ENCODE results near the gene COLEC11. TPM values are rescaled to one million over a fixed set of nuclear protein-coding genes. Genes with fewer than 3 reads are reported as not detected.

COLEC11 gene
- total and polyA plus RNA-seq, 9 of the 15 experiments (the other 6 are each of a cell fraction or from before 2014, with no cell fraction given): 0.32 to 4.3 (median 1.8) TPM

DNA sequence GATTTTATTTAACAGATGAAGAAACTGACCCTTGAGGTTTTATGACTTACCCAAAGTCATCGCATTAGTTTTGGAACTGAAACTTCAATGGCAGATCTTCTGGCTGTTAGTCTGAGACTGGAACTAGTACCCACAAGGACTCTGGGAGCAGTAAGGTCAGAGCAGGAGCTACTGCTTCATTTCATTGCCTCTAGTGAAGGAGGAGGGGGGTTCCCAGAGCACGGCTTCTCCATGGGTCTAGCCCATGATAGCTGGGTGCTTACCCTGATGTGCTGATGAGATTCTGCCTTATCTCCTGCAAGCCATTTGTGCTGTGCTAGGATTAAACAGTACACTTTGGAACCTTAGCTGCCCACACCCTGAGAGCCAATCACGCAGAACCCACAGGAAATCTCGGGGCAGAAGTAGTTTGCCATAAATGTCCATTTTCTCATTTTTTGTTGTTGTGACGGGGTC lies 31.4 kb upstream of the COLEC11 start (continued):
- TF ChIP-seq FOSL1 (tag; conservative IDR thresholded peaks at IDR 0.05) (no peak), ZNF232 (CRISPR knock-in tag; IDR thresholded peaks at IDR 0.05) (no peak), NCOR1 (IDR thresholded peaks at IDR 0.05) (peak; percentile 44), CBFA2T2 (conservative IDR thresholded peaks at IDR 0.05) (peak; percentile 69), POLR3A (IDR thresholded peaks at IDR 0.05; ENCODE audit: borderline replicate concordance, extremely low read depth, insufficient read depth, insufficient read length) (no peak), MYC (IDR thresholded peaks at IDR 0.05; ENCODE audit: low read depth, low read length) (no peak), MYC (CRISPR knock-in tag; IDR thresholded peaks at IDR 0.05; ENCODE audit: borderline replicate concordance, low read depth) (no peak), ZNF274 (IDR thresholded peaks at IDR 0.05; ENCODE audit: borderline replicate concordance, low read depth, low read length) (no peak), KLF16 (IDR thresholded peaks at IDR 0.05) (no peak), SRSF3 (IDR thresholded peaks at IDR 0.05; ENCODE audit: insufficient read depth, low read length) (no peak), NFATC3 (IDR thresholded peaks at IDR 0.05) (no peak), ELF4 (CRISPR knock-in tag; IDR thresholded peaks at IDR 0.05) (no peak), CREBBP (IDR thresholded peaks at IDR 0.05; ENCODE audit: low read depth, low read length) (no peak), CHCHD3 (CRISPR knock-in tag; IDR thresholded peaks at IDR 0.05) (no peak), ZKSCAN3 (CRISPR knock-in tag; IDR thresholded peaks at IDR 0.05) (peak; percentile 28; the same call in 1 of the 2 replicates), ARNT (IDR thresholded peaks at IDR 0.05) (no peak), ADNP (tag; IDR thresholded peaks at IDR 0.05) (no peak), TCF7L2 (IDR thresholded peaks at IDR 0.05; ENCODE audit: low read depth, low read length) (no peak), ARID1B (IDR thresholded peaks at IDR 0.05) (peak; percentile 79)
- TF ChIP-seq, protein P1, sequence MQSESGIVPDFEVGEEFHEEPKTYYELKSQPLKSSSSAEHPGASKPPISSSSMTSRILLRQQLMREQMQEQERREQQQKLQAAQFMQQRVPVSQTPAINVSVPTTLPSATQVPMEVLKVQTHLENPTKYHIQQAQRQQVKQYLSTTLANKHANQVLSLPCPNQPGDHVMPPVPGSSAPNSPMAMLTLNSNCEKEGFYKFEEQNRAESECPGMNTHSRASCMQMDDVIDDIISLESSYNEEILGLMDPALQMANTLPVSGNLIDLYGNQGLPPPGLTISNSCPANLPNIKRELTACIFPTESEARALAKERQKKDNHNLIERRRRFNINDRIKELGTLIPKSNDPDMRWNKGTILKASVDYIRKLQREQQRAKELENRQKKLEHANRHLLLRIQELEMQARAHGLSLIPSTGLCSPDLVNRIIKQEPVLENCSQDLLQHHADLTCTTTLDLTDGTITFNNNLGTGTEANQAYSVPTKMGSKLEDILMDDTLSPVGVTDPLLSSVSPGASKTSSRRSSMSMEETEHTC (IDR thresholded peaks at IDR 0.05): no peak
- TF ChIP-seq, protein P2, sequence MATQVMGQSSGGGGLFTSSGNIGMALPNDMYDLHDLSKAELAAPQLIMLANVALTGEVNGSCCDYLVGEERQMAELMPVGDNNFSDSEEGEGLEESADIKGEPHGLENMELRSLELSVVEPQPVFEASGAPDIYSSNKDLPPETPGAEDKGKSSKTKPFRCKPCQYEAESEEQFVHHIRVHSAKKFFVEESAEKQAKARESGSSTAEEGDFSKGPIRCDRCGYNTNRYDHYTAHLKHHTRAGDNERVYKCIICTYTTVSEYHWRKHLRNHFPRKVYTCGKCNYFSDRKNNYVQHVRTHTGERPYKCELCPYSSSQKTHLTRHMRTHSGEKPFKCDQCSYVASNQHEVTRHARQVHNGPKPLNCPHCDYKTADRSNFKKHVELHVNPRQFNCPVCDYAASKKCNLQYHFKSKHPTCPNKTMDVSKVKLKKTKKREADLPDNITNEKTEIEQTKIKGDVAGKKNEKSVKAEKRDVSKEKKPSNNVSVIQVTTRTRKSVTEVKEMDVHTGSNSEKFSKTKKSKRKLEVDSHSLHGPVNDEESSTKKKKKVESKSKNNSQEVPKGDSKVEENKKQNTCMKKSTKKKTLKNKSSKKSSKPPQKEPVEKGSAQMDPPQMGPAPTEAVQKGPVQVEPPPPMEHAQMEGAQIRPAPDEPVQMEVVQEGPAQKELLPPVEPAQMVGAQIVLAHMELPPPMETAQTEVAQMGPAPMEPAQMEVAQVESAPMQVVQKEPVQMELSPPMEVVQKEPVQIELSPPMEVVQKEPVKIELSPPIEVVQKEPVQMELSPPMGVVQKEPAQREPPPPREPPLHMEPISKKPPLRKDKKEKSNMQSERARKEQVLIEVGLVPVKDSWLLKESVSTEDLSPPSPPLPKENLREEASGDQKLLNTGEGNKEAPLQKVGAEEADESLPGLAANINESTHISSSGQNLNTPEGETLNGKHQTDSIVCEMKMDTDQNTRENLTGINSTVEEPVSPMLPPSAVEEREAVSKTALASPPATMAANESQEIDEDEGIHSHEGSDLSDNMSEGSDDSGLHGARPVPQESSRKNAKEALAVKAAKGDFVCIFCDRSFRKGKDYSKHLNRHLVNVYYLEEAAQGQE (IDR thresholded peaks at IDR 0.05; ENCODE audit: borderline replicate concordance): no peak
- TF ChIP-seq, protein P2 (CRISPR knock-in tag; IDR thresholded peaks at IDR 0.05; ENCODE audit: low read depth): no peak
